Putamen (tissue), 1 donor: ENCODE results near the gene TENM3.

Source experiments
- DNase-seq: peaks from one replicate; pipeline ENCODE4 v3.0.0-alpha.2; 2016; ENCODE audit warnings: low spot score

TENM3 gene

GRCh38 chr4:182288534-182288933 lies 45.3 kb downstream of the TENM3 start:
- no peak for DNase-seq

GRCh38 chr4:182289809-182290208 lies 46.6 kb downstream of the TENM3 start:
- no peak for DNase-seq

DNA sequence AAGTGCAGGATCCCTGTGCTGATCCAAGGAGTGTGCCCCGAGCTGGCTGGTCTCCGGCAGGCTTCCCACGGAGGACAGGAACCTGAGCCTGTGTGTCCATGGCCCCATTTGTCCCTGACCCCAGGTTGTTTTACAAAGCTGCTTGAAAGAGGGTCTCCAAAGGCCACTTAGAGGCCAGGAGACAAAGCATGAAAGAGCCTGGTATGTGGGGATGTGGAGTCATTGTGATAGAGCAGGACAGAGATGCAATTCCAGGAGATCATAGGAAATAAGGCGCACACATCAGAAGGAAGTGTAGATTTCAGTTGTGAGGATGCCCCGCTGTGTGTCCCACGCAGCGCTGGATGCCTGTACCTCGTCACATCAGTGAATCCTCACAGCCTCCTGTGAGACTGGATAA lies 48.0 kb downstream of the TENM3 start:
- DNase-seq: no peak

GRCh38 chr4:182291597-182292270 lies 48.5 kb downstream of the TENM3 start:
- DNase-seq: no peak

DNA sequence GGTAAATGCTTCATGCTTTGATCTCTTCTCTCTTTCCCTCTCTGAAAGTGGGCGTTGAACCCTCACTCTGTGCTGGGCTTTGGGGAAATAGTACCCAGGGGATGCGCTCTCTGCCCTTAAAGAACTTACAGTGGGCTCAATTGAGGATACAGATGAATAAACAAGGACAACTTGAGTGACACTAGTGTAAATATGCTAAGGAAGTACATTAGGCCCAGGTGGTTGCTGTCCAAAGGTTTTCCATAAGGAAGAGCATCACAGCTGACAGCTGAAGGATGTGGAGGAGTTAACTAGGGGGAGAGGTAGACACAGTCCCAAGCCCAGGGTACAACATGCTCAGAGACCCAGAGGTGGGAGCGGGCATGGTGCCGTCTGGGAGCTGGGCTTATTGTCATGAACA lies 49.4 kb downstream of the TENM3 start:
- DNase-seq: no peak

- no peak for DNase-seq
Measured at GRCh38 chr4:182293691-182294255, 50.6 kb downstream of the TENM3 start.

GRCh38 chr4:182294451-182294850 lies 51.2 kb downstream of the TENM3 start:
- no peak for DNase-seq

GRCh38 chr4:182297659-182298058 lies 54.5 kb downstream of the TENM3 start:
- DNase-seq: no peak

DNA sequence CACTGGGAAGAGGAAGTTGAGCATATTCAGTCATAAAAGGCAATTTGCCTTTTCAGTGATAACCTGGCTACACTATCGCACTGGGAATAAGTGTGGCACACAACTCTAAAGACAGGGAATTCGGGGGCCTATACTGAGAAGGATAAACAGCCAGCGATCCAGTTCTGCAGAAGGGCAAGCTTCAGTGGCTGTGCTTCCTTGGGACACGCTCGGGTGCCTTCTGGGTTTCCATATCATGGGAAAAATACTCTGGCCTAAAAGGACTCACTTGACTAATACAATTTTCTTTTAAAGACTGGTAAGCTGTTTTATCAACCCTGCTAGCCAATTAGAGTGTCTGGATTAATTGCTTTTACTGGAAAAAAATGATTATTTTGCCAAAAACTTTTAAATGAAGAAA lies 58.5 kb downstream of the TENM3 start:
- no peak for DNase-seq

DNA sequence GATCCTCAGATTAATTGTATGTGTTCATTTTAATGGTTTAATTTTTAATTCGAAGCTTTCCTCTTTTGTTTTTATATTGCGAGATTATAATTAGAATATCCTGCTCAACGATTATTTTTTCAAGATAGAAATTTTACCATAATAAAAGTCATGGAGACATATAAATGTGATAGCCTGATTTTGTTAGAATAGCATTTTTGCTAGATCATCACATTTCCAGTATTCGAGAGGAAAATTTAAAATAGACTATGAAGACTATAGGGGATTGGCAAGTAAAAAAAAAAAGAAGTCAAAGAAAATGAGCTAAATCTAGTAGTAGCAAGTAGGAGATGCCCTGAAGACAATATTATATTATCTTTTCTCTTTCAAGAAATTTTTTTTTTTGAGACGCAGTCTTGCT lies 60.6 kb downstream of the TENM3 start:
- no peak for DNase-seq

- no peak for DNase-seq
Measured at GRCh38 chr4:182306792-182307507, 63.7 kb downstream of the TENM3 start.

DNA sequence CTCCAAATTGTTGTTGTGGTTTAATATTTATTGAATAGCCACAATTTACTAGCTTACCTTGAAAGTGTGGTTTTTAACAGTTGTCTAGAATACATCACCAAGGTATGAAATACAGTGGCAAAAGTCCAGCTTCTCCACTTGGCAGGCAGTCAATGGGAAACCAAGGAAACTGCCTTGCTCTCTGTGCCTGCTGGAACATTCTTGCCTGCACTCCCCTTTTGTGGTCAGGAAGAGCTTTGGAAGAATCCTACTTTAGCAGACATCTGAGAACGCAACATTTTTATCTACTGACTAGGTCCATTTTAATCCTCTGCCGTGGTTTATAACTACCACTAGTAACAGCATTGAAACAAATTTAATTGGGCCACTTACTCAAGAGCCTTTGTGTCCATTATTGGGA lies 64.5 kb downstream of the TENM3 start:
- no peak for DNase-seq

DNA sequence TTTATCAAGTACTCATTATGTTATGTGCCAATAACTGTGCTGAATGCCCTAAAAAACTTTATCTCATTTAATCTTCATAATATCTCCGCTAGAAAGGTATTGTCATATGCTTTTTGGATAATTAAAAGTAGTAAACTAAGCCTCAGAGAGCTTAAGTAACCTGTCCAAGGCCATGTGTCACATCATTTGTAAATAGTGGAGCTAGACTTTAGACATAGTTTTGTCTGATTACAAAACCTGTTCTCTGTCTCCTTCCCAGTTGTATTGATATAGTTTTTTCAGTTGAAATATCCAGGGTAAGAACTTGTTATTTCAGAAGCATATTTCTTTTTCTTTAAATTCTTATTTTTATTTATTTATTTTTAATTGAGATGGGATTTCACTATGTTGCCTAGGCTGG lies 66.7 kb downstream of the TENM3 start:
- no peak for DNase-seq

GRCh38 chr4:182310316-182310715 lies 67.1 kb downstream of the TENM3 start:
- no peak for DNase-seq

DNA sequence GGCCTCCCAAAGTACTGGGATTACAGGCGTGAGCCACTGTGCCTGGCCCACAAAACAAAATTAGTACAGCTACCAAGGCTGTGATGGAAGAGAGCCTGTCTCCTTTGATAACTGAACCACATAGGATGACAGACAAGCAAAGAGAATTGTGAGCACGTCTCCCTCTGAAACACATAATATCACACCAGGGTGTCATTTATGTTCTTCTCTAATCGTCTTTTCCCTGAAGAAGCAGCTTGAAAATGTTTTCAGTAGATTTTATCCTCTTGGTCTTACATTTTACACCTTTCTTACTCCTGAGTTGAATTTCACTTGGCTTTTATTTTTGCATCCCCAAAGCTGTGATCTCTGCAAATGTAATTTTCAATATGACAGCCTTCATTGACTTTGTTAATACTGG lies 67.8 kb downstream of the TENM3 start:
- DNase-seq: no peak

DNA sequence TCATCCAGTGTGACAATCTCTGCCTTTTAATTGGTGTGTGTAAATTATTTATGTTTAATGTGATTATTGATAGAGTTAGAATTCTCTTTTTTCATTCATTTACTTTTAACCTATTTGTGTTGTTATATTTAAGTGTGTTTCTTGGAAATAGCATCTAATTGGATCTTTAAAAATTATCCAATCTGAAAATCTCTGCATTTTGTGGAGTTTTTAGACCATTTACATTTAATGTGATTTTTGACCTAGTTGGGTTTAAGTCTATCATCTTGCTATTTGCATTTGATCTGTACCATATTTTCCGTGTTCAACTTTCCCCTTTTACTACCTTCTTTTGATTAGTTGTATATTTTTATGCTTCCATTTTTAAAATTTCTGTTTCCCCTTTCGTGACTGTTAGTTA lies 71.3 kb downstream of the TENM3 start:
- DNase-seq: no peak

GRCh38 chr4:182318256-182318655 lies 75.1 kb downstream of the TENM3 start:
- DNase-seq: no peak

GRCh38 chr4:182320092-182320491 lies 76.9 kb downstream of the TENM3 start:
- DNase-seq: no peak

GRCh38 chr4:182320580-182320979 lies 77.4 kb downstream of the TENM3 start:
- no peak for DNase-seq

DNA sequence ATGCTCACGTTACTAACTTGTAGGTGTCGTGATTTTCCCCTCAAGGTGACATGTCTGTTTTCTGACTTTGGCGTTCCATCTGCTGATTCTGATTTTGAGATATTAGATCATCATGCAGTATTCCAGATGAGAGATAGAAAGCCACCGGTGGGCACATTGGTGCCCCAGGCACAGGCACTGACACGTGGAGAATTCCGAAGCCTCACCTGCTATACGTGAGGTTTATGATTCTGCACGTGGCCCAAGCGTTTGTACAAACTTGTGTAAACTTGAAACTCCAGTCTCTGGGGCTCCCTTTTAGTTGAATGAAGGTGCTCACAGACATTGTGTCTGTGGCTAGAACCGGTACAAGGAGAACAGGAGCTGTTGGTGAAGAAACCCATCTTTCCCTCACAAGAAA lies 81.1 kb downstream of the TENM3 start:
- DNase-seq: no peak

- DNase-seq: no peak
Measured at GRCh38 chr4:182325397-182325796, 82.2 kb downstream of the TENM3 start.

- DNase-seq: no peak
Measured at GRCh38 chr4:182325848-182326255, 82.7 kb downstream of the TENM3 start.

DNA sequence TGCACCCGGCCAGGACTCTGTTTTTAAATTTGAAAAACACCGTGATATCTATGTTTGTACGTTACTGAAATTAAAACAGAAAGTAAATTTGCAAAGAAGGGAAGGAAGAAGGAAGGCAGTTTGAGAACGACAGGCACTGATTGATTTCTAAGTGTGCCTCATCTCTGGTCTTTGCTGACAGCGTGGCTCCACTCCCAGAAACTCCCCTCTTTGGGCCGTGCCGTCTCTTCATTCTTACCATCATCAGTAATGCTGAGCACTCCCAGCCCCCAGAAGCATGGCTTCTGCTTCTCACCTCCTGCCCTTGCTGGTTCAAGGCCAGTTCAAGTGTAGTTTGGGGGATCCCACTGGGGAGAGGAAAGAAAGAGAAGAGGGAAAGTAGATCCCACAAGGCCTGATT lies 85.3 kb downstream of the TENM3 start:
- no peak for DNase-seq

GRCh38 chr4:182337366-182337765 lies 94.2 kb downstream of the TENM3 start:
- no peak for DNase-seq
